A204.1 (cell line): ENCODE data around the gene HPS4.
"Not testable (repeated sequence)": the region's sequence is repeated elsewhere in the genome, so short reads cannot be mapped to it uniquely, and the experiment has no call there.

Experiments
- FAIRE-seq: peaks from 2 replicates; lab custom pipeline; 2012; peaks lifted over from hg19 to GRCh38; lab: Jason Lieb, UNC

The HPS4 gene

GRCh38 chr22:26483439-26484359 lies at the start of gene HPS4, which contains the start of gene SRRD:
HPS4 (minus strand) TSS chr22:26483783; CDS start chr22:26481762, 2,021 bp downstream.
SRRD (plus strand) TSS chr22:26483877; CDS start chr22:26483891, 14 bp downstream.
- FAIRE-seq: no peak

- FAIRE-seq: no peak
These were observed 45.8 kb upstream of the HPS4 start for GRCh38 chr22:26529345-26529744.

DNA sequence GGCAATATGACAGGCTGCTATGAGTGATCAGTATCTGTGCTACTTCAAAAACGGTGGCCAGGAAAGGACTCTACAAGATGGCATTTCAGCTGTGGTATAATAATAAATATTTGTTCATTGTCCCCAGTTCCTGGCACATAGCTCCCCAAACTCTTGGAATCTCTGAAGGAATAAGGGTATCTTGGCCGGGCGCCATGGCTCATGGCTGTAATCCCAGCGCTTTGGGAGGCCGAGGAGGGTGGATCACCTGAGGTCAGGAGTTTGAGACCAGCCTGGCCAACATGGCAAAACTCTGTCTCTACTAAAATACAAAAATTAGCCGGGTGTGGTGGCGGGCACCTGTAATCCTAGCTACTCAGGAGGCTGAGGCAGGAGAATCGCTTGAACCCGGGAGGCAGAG lies 44.9 kb upstream of the HPS4 start:
- not testable (repeated sequence) for FAIRE-seq

DNA sequence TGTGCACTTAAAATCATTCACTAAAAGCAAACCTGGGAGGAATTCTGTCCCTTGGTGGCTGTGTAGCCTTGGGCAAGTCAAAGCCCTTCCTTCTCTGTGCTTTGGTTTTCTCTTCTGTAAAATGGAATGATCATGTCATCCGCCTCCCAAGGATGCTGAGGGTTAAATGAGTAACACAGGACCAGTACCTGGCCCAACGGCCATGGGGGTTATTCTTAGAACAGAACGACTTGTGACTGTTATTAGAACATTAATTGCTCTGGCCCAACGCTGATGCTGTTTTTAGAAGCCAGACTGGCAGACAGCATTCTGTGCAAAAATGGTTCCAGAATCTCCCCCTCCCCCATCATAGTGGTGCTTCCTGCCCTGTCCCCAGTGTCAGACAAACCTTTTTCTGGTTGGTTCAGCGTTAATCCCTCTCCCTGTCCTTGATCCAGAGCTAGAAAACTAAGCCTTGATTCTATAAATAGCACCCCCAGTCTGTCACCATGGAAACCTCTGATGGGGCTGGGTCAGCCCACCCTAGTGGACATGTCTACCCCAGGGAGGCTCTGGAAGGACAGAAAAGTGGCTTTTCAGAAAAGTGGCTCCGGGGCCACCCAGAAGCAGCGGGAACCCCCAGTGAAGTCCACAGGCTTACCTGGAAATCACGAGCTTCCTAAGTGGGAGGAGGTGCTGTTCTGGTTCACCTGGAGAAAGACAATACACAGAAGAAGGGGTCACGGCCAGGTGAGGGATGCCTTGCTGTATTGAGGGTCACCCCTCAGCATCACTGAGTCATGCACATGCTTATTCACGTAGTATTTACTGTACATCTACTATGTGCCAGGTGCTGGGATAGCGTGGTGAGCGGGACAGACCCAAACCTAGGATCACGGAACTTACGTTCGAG lies 44.2 kb upstream of the HPS4 start:
- no peak for FAIRE-seq

DNA sequence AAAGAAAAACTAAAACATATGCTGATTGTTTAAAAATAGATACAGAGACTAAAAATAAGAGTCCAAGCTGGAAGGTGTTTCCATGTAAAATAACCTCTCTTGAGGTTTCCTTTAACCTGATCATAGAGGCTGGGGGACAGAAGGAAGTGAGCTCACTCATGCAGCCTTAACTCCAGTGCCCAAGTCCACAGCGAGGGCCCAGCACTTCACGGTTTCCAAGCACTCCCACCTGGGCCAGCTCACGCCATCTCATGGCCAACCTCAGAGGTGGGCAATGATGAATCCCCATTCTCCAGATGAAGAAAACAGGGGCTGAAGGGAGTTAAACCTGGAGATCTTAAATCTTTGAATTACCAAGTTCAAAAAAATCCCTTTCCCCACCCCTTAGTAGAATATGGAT lies 43.6 kb upstream of the HPS4 start:
- FAIRE-seq: no peak

- no peak for FAIRE-seq
These were observed 42.5 kb upstream of the HPS4 start for GRCh38 chr22:26525946-26526564.

DNA sequence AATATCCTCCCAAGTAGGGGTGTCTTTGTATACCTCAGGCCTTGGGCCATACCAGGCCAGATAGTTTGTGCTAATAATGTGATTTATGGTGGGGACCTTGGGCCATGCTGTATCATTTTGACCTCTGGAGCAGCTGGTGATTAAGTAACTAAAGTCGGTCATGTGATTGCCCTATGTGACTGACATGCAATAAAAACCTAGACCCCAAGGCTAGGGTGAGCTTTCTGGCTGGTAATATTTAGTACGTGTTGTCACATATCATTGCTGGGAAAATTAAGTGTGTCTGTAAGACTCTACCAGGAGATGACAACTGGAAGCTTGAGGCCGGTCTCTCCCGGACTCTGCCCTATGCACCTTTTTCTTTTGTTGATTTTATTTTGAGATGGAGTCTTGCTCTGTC lies 41.3 kb upstream of the HPS4 start:
- FAIRE-seq: no peak

- no peak for FAIRE-seq
These were observed 39.0 kb upstream of the HPS4 start for GRCh38 chr22:26522592-26522991.

GRCh38 chr22:26522012-26522411 lies 38.4 kb upstream of the HPS4 start:
- FAIRE-seq: no peak

GRCh38 chr22:26517429-26517828 lies 33.8 kb upstream of the HPS4 start:
- no peak for FAIRE-seq

DNA sequence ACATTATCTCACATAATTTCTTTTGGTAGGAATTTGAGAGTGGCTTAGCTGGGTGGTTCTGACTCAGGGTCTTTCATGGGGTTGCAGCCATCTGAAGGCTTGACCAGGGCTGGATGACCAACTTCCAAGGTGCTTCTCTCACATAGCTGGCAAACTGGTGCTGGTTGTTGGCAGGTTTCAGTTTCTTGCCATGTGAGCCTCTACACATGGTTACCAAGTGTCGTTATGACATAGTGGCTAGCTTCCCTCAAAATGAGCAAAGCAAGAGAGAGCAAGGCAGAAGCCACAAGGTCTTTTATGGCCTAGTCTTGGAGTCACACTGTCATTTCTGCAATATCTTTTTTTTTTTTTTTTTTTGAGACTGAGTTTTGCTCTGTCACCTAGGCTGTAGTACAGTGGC lies 32.9 kb upstream of the HPS4 start:
- FAIRE-seq: no peak

DNA sequence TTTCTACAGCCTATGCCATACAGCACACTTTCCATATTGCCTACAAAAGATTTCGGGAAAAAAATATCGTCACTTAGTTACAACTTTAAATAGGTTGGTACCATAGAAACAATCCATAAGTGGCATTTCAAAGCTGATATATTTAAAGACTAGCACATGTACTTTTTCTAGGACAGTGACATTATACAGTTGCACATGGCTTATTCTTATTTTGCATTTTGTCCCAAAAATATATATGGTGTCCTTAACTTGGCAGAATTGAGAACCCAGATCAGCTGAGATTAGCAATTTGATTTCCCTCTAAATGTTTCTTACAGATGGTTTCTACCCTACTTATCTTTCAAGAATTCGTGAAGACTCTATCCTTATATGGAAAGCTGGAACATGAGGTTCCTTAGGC lies 32.3 kb upstream of the HPS4 start:
- no peak for FAIRE-seq

DNA sequence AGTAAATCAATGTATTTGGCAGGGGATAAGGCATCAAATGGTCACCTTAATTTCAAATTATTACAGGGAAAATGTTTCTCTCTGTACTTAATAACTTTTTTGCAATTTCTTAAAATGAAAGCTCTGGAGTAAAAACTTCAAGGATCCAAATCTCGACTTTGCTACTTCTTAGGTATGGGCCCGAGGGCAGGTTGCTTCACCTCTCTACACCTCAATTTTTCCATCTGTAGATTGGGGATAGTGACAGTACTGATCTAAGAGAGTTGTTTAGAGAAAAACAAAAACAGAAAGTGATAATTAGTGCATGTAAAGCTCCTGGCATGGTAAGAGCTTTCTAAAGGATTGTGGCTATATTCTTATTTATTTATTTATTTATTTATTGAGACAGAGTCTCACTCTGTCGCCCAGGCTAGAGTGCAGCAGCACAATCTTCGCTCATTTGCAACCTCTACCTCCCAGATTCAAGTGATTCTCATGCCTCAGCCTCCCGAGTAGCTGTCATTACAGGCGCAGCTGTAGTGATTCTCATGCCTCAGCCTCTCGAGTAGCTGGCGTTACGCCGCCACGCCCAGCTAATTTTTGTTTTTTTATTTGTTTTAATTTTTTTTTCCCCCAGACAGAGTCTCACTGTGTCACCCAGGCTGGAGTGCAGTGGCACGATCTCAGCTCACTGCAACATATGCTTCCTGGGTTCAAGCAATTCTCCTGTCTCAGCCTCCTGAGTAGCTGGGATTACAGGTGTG lies 31.0 kb upstream of the HPS4 start:
- no peak for FAIRE-seq

DNA sequence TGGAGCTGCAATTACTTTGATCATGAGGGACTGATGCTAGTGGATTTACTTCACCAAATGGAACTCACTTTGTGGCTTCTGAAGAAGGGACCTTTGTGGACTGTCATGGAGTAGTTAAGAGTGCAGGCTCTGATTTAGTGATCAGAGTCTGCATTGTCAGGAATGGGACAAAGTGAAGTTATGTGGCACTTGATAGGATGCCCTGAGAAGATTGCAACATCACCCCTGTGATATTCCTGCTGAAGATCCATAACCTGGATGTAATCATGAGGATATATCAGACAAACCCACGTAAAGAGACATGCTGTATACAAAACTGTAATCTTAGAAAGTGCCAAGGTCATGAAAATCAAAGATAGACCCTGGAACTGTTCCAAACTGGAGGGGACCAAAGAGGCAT lies 30.3 kb upstream of the HPS4 start:
- no peak for FAIRE-seq

DNA sequence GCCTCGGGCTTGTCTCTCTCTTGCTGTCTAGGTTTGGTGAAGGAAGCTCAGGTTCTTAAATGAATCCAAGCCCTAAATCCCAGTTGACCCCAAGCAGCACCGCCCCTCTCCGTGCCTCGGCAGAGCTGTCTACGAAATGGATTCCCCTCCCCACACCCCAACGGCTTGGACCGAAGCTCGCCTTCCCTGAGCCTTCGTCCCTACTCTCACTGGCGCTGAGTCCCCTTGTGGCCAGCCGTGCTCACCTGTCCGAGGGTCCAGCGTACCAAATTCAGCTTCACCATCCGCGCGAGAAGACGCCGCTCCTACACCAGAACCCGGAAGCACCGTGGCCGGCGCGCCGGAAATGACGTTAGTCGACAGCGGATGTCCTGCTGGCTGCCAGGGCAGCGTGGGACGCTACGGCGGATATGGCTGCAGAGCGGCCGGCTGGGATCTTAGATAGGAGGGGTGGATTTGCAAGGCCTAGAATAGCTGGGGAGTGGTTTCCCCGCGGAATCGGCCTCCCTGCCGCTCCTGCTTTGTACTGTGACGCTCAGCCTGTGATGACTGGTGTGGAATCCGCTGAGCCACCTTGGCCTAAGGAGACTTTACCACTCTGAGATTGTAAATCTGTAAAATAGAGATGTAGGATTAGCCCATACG lies 28.7 kb upstream of the HPS4 start, which contains the start of gene TFIP11:
TFIP11 (minus strand) TSS at position 325 of the 645 bp plus-strand sequence. CDS start 2,201 bp downstream, outside the sequence.
- FAIRE-seq: peak; percentile 72

DNA sequence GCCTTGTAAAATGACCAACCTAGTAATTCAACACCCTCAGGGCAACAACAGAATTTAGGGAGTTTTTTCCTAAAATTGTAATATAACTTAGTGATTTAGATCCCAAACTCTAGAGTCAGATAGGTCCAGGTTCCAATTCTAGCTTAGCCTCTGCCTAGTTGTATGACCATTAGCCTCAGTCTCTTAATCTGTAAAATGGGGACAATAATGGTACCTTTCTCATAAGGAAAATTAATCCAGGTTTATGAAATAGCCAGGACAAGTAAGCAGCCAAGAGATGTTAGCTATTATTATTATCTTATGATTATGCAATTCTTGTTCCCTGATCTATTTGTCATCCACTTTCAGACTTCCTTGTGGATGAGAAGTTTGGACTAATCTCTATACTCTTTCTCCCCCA lies 24.6 kb upstream of the HPS4 start:
- FAIRE-seq: no peak

DNA sequence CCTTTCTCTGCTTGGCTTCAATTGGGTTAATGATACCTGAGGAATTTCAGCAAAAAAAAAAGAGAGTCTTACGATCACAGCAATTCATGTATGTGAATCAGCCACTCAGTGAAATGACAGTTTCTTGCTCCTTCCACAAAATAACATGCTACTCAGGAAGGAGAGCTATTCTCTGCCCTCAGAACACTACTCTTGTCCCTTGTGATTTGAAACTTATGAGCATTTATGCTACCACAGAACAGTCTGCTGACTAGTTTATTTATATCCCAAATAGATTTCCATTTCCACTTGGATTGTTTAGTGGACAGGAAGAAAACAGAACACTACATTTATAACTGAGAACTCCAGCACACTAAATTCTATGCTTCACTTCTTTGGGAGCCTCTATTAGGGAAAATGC lies 20.2 kb upstream of the HPS4 start:
- FAIRE-seq: no peak

- FAIRE-seq: no peak
These were observed 19.3 kb upstream of the HPS4 start for GRCh38 chr22:26502688-26503561.

DNA sequence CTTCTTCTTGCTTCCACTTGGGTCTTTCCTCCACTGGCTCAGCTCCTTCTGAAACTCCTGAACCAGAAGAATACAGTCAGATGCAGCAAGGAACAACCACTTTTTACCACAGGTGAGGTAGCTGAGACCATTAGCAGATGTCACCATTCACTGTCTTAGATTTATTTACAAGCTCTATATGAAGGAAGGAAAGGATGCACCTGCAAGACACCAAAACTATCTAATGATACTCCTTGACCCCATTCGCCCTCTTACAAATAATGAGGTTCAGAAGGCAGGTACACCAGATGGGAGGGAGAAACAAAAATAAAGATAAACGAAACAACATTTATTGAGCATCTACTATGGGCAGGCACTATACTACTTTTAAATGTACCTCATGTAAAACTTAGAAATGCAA lies 18.4 kb upstream of the HPS4 start:
- no peak for FAIRE-seq

- FAIRE-seq: no peak
These were observed 15.7 kb upstream of the HPS4 start for GRCh38 chr22:26499188-26499703.
